Calu3 (cell line): ENCODE data around the gene TNFRSF19. TPM values are rescaled to one million over a fixed set of nuclear protein-coding genes. Genes with fewer than 3 reads are reported as not detected.

Source experiments
- BruUV-seq: library from RNA; stranded (reverse); fragments of 400-500 nt; replicated peaks from 2 replicates; lab custom pipeline; 2021; lab: Mats Ljungman, UMichigan
- CTCF ChIA-PET: fragments of 300-600 bp; sonication (Branson Sonifier 250); formaldehyde crosslinking; loops from one replicate; lab custom pipeline; 2022; ENCODE audit warnings: antibody characterized with exemption; lab: Charles Lee
- DNase-seq: peaks from one replicate; pipeline ENCODE4 v3.0.0; 2022
- H3K27ac Mint-ChIP-seq: one replicate; pipeline ENCODE4 v1.8.0; 2022; ENCODE audit warnings: mixed read lengths; ENCODE audit not compliant: unreplicated experiment
- H3K27me3 Mint-ChIP-seq: one replicate; pipeline ENCODE4 v1.8.0; 2022; ENCODE audit warnings: mixed read lengths; ENCODE audit not compliant: unreplicated experiment
- H3K36me3 Mint-ChIP-seq: one replicate; pipeline ENCODE4 v1.8.0; 2022; ENCODE audit warnings: mild to moderate bottlenecking, moderate library complexity, mixed read lengths; ENCODE audit not compliant: insufficient read depth, unreplicated experiment
- H3K4me1 Mint-ChIP-seq: one replicate; pipeline ENCODE4 v1.8.0; 2022; ENCODE audit warnings: mild to moderate bottlenecking, low read depth, mixed read lengths; ENCODE audit not compliant: unreplicated experiment
- H3K4me3 Mint-ChIP-seq: one replicate; pipeline ENCODE4 v1.8.0; 2022; ENCODE audit warnings: mild to moderate bottlenecking, low read depth, moderate library complexity, mixed read lengths; ENCODE audit not compliant: unreplicated experiment
- H3K9me3 Mint-ChIP-seq: one replicate; pipeline ENCODE4 v1.8.0; 2022; ENCODE audit warnings: low read depth, mixed read lengths; ENCODE audit not compliant: unreplicated experiment
- CTCF ChIP-seq: fragments of 200-600 bp; IDR thresholded peaks from one replicate; pipeline ENCODE4 v1.8.0; 2022; ENCODE audit warnings: antibody characterized with exemption; ENCODE audit not compliant: unreplicated experiment
- intact Hi-C: fragments of 100-400 bp; cut with micrococcal nuclease; formaldehyde crosslinking; loops from one replicate; pipeline ENCODE4 v1.10.0; 2022; ENCODE audit not compliant: unreplicated experiment
- total RNA-seq: library from RNA; stranded (reverse); gene quantifications from 2 replicates; pipeline ENCODE4 v1.2.3, GENCODE V29; 2022

TNFRSF19 gene
- total RNA-seq, 1 experiment from 2014 or later, result 38.3 TPM

- intact Hi-C loops, result no loop called here
- Mint-ChIP-seq H3K4me3 (no peak overlapping the region), H3K9me3 (no peaks in the 10 kb centered on the region), H3K27ac (peak overlapping the region; percentile 31), H3K36me3 (no peaks in the 10 kb centered on the region), H3K4me1 (peaks cover 41% of the 10 kb centered on the region), H3K27me3 (no peaks in the 10 kb centered on the region)
- no peak for TF ChIP-seq CTCF
- no peak for DNase-seq
- CTCF ChIA-PET, result interaction anchor here (0.6 kb wide), 1 partner anchor 32 kb away, joined by 7 read pairs; no protein-coding TSS in a partner anchor
- no TSS peak for BruUV-seq
Measured at GRCh38 chr13:23610966-23611491, 40.8 kb downstream of the TNFRSF19 start.

GRCh38 chr13:23612182-23612581 lies 42.0 kb downstream of the TNFRSF19 start:
- H3K9me3 Mint-ChIP-seq, result no peaks in the 10 kb centered on the region
- no peak for DNase-seq
- TF ChIP-seq CTCF, result no peak
- H3K4me3 Mint-ChIP-seq, result no peak overlapping the region
- intact Hi-C loops, result no loop called here
- BruUV-seq, result no TSS peak
- no peaks in the 10 kb centered on the region for H3K27me3 Mint-ChIP-seq
- H3K36me3 Mint-ChIP-seq, result peaks cover under 1% of the 10 kb centered on the region
- H3K27ac Mint-ChIP-seq, result no peak overlapping the region
- peaks cover 49% of the 10 kb centered on the region for H3K4me1 Mint-ChIP-seq
- CTCF ChIA-PET, result no interaction called here

GRCh38 chr13:23612731-23613130 lies 42.5 kb downstream of the TNFRSF19 start:
- no TSS peak for BruUV-seq
- Mint-ChIP-seq H3K27ac (no peak overlapping the region), H3K27me3 (no peaks in the 10 kb centered on the region), H3K4me1 (peaks cover 53% of the 10 kb centered on the region), H3K36me3 (peaks cover 4% of the 10 kb centered on the region), H3K9me3 (no peaks in the 10 kb centered on the region), H3K4me3 (no peak overlapping the region)
- DNase-seq, result no peak
- no peak for TF ChIP-seq CTCF
- CTCF ChIA-PET, result no interaction called here
- intact Hi-C loops, result no loop called here

- Mint-ChIP-seq H3K36me3 (peaks cover 9% of the 10 kb centered on the region), H3K4me1 (peaks cover 53% of the 10 kb centered on the region), H3K27ac (no peak overlapping the region), H3K4me3 (no peak overlapping the region), H3K9me3 (no peaks in the 10 kb centered on the region), H3K27me3 (no peaks in the 10 kb centered on the region)
- no TSS peak for BruUV-seq
- intact Hi-C loops, result no loop called here
- no peak for DNase-seq
- TF ChIP-seq CTCF, result no peak
- CTCF ChIA-PET, result no interaction called here
Measured at GRCh38 chr13:23613596-23613995, 43.4 kb downstream of the TNFRSF19 start.
